Keratinocyte (primary cell): ENCODE data around the gene ERMAP.

Experiments
- EZH2 ChIP-seq: IDR thresholded peaks from one replicate; pipeline ENCODE4 v1.6.1; 2012; ENCODE audit warnings: inconsistent platforms, mild to moderate bottlenecking, low read length, moderate library complexity
- TF ChIP-seq, protein P1 (sequence below), 3 experiments: IDR thresholded peaks in 1 of 3; conservative IDR thresholded peaks in 1 of 3; optimal IDR thresholded peaks in 1 of 3; 2 replicates in 2 of 3; 3 replicates in 1 of 3; pipeline versions ENCODE3 to v1.5.1; 2011; ENCODE audit warnings: low read length in 3 of 3, mild to moderate bottlenecking in 3 of 3, moderate library complexity in 2 of 3, control low read depth in 1 of 3, inconsistent platforms in 1 of 3; ENCODE audit not compliant: insufficient read depth in 2 of 3; ENCODE audit errors: extremely low read depth in 1 of 3

DNA sequence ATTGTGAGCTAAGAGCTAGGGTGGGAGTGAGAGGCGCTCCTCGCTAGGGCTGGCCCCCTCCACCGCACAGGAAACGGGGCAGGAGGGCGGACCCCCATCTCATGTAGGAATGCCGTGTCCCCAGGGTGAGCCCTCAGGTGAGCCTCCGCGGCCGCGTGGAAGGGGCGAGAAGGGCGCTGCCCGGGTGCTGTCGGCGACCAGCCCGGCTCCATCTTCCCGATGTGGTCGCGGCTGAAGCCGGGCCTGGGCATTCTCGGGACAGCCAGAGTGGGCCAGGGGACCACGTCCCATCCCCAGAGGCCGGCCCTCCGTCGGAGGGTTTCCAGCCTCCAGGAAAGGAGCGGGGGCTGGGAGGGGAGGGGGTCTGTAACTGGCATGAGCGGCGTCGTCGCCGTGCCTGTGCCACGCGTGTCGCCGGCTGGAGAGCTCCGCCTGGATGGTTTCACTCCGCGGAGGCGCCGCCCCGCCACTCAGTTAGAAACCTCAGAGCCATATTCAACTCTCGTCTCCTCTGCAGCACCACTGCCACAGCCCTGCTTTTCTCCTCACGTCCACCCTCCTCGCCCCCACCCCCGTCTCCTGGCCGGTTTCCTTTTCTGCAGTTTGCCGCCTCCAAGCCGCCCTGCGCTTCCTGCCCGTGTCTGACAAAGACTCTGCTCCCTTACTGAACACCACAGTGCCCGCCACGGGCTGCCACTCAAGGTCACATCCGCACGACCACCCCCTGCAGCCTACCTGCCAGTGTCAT is 31.8 kb upstream of the ERMAP start, which contains the start of gene TMEM269:
- TF ChIP-seq, protein P1, sequence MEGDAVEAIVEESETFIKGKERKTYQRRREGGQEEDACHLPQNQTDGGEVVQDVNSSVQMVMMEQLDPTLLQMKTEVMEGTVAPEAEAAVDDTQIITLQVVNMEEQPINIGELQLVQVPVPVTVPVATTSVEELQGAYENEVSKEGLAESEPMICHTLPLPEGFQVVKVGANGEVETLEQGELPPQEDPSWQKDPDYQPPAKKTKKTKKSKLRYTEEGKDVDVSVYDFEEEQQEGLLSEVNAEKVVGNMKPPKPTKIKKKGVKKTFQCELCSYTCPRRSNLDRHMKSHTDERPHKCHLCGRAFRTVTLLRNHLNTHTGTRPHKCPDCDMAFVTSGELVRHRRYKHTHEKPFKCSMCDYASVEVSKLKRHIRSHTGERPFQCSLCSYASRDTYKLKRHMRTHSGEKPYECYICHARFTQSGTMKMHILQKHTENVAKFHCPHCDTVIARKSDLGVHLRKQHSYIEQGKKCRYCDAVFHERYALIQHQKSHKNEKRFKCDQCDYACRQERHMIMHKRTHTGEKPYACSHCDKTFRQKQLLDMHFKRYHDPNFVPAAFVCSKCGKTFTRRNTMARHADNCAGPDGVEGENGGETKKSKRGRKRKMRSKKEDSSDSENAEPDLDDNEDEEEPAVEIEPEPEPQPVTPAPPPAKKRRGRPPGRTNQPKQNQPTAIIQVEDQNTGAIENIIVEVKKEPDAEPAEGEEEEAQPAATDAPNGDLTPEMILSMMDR (optimal IDR thresholded peaks at IDR 0.05 in 1 of 3, IDR thresholded peaks at IDR 0.05 in 1 of 3, conservative IDR thresholded peaks at IDR 0.05 in 1 of 3; ENCODE audit: extremely low read depth in 1 of 3, insufficient read depth in 2 of 3, low read length in 3 of 3) = no peak
- peak; percentile 40 for TF ChIP-seq EZH2
